CD4-positive, alpha-beta T cell treated with Interleukin-10 for 1 hour (primary cell): ENCODE results near the gene KIR2DL1.
"Not testable (repeated sequence)": the region's sequence is repeated elsewhere in the genome, so short reads cannot be mapped to it uniquely, and the experiment has no call there.

Source experiments
- DNase-seq: peaks from one replicate; pipeline ENCODE4 v3.0.0-alpha.2; 2020

The KIR2DL1 gene

DNA sequence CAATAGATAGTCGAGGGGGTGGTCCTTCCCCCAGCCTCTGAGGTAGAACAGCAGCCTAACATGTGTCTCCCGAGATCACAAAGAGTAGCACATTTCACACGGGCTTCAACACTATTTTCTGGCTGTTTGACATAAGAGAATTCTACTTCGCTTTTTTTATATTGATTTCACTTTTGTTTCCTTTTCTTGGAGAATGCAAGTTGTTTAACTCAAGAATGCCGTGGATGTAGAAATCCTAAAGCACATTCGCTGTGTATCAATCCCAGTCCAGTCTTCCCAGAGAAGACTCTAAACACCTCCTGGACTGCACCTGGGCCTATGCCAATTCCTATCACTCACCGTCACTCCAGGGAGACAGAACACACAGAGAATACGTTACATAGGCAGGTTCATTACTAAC is 58.5 kb downstream of the KIR2DL1 start:
- DNase-seq: not testable (repeated sequence)

DNA sequence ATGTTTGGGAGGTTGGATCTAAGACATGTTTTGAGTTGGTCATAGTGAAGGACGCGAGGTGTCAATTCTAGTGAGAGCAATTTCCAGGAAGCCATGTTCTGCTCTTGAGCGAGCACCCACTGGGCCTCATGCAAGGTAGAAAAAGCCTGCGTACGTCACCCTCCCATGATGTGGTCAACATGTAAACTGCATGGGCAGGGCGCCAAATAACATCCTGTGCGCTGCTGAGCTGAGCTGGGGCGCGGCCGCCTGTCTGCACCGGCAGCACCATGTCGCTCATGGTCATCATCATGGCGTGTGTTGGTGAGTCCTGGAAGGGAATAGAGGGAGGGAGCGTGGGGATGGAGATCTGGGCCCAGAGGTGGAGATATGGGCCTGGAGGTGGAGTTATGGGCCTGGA is 62.9 kb downstream of the KIR2DL1 start, which contains the start of gene KIR2DS4:
Gene KIR2DS4 (plus strand): TSS at position 181 of the 400 bp plus-strand sequence.
- not testable (repeated sequence) for DNase-seq
